ENCODE data around the gene BCOR. TPM values are rescaled to one million over a fixed set of nuclear protein-coding genes. Genes with fewer than 3 reads are reported as not detected.

BCOR gene
- total RNA-seq, 1 experiment from 2014 or later: 48.3 TPM

GRCh38 chrX:40108162-40108958 is 10.6 kb upstream of the BCOR start:
- Histone ChIP-seq H3K27me3 (ENCODE audit: control insufficient read depth, insufficient read depth, low read length) (no peaks in the 10 kb centered on the region), H3K9me3 (ENCODE audit: control insufficient read depth, insufficient read depth, low read depth, low read length) (no peaks in the 10 kb centered on the region), H3K27ac (ENCODE audit: low read length) (peak overlapping the region; percentile 70; the same call in 1 of the 2 replicates), H3K36me3 (ENCODE audit: control insufficient read depth, insufficient read depth, low read length) (no peaks in the 10 kb centered on the region), H3K4me1 (ENCODE audit: control insufficient read depth, insufficient read depth, low read length) (peaks cover 7% of the 10 kb centered on the region; the same call in 1 of the 2 replicates), H3K4me3 (ENCODE audit: low read depth in 2 of 2, low read length in 2 of 2) (peak overlapping the region; percentile 45)
- ChIA-PET POLR2A (no interaction called here), CTCF (no interaction called here)
- no TSS peak for BruUV-seq (replicated peaks)
- DNase-seq (ENCODE audit: low read depth, low spot score) (no peak), ATAC-seq (peak; percentile 40)
- intact Hi-C loops (cut with micrococcal nuclease; ENCODE audit: unreplicated experiment): loop anchor here (10.0 kb wide), 1 partner anchor 156 kb away; no protein-coding TSS in a partner anchor
- TF ChIP-seq SIN3A (IDR thresholded peaks at IDR 0.05; ENCODE audit: borderline replicate concordance, insufficient read depth, low read depth, low read length) (no peak), REST (IDR thresholded peaks at IDR 0.05; ENCODE audit: insufficient read depth in 1 of 2, low read depth in 2 of 2, low read length in 1 of 2) (no peak), POLR2AphosphoS5 (IDR thresholded peaks at IDR 0.05; ENCODE audit: low read depth, low read length) (no peak), TCF7L2 (IDR thresholded peaks at IDR 0.05; ENCODE audit: low read depth, low read length) (no peak)
- TF ChIP-seq, protein P1, sequence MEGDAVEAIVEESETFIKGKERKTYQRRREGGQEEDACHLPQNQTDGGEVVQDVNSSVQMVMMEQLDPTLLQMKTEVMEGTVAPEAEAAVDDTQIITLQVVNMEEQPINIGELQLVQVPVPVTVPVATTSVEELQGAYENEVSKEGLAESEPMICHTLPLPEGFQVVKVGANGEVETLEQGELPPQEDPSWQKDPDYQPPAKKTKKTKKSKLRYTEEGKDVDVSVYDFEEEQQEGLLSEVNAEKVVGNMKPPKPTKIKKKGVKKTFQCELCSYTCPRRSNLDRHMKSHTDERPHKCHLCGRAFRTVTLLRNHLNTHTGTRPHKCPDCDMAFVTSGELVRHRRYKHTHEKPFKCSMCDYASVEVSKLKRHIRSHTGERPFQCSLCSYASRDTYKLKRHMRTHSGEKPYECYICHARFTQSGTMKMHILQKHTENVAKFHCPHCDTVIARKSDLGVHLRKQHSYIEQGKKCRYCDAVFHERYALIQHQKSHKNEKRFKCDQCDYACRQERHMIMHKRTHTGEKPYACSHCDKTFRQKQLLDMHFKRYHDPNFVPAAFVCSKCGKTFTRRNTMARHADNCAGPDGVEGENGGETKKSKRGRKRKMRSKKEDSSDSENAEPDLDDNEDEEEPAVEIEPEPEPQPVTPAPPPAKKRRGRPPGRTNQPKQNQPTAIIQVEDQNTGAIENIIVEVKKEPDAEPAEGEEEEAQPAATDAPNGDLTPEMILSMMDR (IDR thresholded peaks at IDR 0.05): no peak
- in situ Hi-C loops (cut with HindIII; ENCODE audit: low pct_unique_long_range_greater_than_20kb, low sequenced_read_pairs): no loop called here

GRCh38 chrX:40107291-40108161 is 9.8 kb upstream of the BCOR start:
- Histone ChIP-seq H3K9me3 (ENCODE audit: control insufficient read depth, insufficient read depth, low read depth, low read length) (no peaks in the 10 kb centered on the region), H3K4me1 (ENCODE audit: control insufficient read depth, insufficient read depth, low read length) (peaks cover 8% of the 10 kb centered on the region; the same call in 1 of the 2 replicates), H3K36me3 (ENCODE audit: control insufficient read depth, insufficient read depth, low read length) (no peaks in the 10 kb centered on the region), H3K4me3 (ENCODE audit: low read depth in 2 of 2, low read length in 2 of 2) (peak overlapping the region in 1 of 2 experiments; percentile 50; a peak in 3 of 4 replicates), H3K27me3 (ENCODE audit: control insufficient read depth, insufficient read depth, low read length) (no peaks in the 10 kb centered on the region), H3K27ac (ENCODE audit: low read length) (peak overlapping the region; percentile 90)
- CTCF ChIA-PET: no interaction called here
- intact Hi-C loops (cut with micrococcal nuclease; ENCODE audit: unreplicated experiment): loop anchor here (10.0 kb wide), 1 partner anchor 157 kb away; no protein-coding TSS in a partner anchor
- POLR2A ChIA-PET: no interaction called here
- peak; percentile 43 for ATAC-seq
- in situ Hi-C loops (cut with HindIII; ENCODE audit: low pct_unique_long_range_greater_than_20kb, low sequenced_read_pairs): no loop called here
- DNase-seq (ENCODE audit: low read depth, low spot score): no peak
- TF ChIP-seq SIN3A (IDR thresholded peaks at IDR 0.05; ENCODE audit: borderline replicate concordance, insufficient read depth, low read depth, low read length) (no peak), TCF7L2 (IDR thresholded peaks at IDR 0.05; ENCODE audit: low read depth, low read length) (no peak), POLR2AphosphoS5 (IDR thresholded peaks at IDR 0.05; ENCODE audit: low read depth, low read length) (no peak), REST (IDR thresholded peaks at IDR 0.05; ENCODE audit: insufficient read depth in 1 of 2, low read depth in 2 of 2, low read length in 1 of 2) (no peak)
- TF ChIP-seq, protein P1 (IDR thresholded peaks at IDR 0.05): no peak
- BruUV-seq (replicated peaks): no TSS peak
